ENCODE measurements around the gene MAF. TPM values are rescaled to one million over a fixed set of nuclear protein-coding genes. Genes with fewer than 3 reads are reported as not detected.

Gene MAF
- total RNA-seq, 1 donor from 2014 or later, result 14.5 TPM

DNA sequence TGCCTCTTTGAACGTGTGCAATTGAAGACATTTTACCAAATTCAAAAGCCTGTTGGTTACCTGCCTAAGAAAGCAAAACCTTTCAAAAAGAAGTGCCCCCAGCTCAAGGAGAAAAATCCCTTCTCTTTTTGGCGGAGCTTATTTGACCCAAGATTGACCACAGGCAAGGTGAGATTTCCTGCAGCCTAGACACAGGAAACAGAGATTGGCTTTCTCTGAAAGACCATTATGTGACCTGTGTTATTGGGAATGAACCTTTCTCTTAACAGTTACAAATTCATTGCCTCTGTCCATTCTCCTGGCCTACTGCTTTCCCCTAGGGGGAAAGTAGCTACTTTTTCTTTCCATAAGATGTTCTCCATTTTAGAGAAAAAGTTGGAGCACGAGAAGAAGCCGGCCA is 42.1 kb upstream of the MAF start:
- Mint-ChIP-seq H3K4me3 (ENCODE audit: unreplicated experiment) (no peak overlapping the region), H3K36me3 (ENCODE audit: low read depth) (no peaks in the 10 kb centered on the region), H3K27ac (ENCODE audit: unreplicated experiment) (no peak overlapping the region), H3K27me3 (ENCODE audit: low read depth) (no peaks in the 10 kb centered on the region), H3K9me3 (ENCODE audit: low read depth) (no peaks in the 10 kb centered on the region), H3K4me1 (ENCODE audit: low read depth) (peaks cover 14% of the 10 kb centered on the region)
- TF ChIP-seq, protein P1, sequence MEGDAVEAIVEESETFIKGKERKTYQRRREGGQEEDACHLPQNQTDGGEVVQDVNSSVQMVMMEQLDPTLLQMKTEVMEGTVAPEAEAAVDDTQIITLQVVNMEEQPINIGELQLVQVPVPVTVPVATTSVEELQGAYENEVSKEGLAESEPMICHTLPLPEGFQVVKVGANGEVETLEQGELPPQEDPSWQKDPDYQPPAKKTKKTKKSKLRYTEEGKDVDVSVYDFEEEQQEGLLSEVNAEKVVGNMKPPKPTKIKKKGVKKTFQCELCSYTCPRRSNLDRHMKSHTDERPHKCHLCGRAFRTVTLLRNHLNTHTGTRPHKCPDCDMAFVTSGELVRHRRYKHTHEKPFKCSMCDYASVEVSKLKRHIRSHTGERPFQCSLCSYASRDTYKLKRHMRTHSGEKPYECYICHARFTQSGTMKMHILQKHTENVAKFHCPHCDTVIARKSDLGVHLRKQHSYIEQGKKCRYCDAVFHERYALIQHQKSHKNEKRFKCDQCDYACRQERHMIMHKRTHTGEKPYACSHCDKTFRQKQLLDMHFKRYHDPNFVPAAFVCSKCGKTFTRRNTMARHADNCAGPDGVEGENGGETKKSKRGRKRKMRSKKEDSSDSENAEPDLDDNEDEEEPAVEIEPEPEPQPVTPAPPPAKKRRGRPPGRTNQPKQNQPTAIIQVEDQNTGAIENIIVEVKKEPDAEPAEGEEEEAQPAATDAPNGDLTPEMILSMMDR (IDR thresholded peaks at IDR 0.05), result no peak
- DNase-seq (ENCODE audit: low spot score), result no peak

DNA sequence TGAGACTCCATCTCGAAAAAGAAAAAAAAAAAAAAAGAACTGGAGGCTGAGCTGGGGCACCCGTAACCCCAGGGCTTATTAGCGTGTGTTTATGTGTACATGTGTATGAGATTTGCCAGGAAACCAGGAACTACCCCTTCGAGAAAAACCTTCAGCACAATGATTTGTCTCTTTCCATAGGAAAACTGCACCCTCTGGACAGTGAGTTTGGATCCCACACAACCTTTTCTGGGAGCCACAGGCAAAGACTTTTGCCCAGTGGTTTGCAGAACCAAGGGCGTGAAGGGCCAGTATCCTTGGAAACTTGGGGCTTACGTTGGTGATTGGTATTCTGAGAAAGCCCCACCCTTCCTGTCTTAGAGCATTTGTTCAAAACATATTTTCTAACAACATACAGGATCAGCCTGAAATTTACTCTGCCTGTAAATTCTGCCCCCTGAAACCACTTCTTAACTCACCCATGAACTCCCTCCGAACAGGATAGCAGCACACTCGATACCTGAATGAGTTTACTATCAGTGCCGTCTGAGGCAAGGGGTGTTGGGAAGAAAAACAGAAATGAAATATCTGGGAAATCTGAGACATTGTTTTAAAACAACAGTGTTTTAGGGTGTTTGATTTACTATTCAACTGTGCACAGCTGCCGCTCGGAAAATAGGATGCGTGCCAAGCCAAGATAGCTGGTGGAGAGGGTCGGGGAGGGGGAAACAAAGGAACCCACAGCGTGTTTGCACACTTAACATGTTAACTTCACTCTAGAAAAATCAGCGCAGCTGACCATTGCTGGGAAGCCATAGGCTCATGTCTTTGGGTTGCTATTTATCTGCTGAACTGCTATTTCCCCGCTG is 40.2 kb upstream of the MAF start:
- H3K9me3 Mint-ChIP-seq (ENCODE audit: low read depth), result no peaks in the 10 kb centered on the region

GRCh38 chr16:79639576-79640311 is 39.2 kb upstream of the MAF start:
- no peaks in the 10 kb centered on the region for H3K9me3 Mint-ChIP-seq (ENCODE audit: low read depth)

More for the DNA sequence above, 40.2 kb upstream of the MAF start:
- TF ChIP-seq, protein P1 (IDR thresholded peaks at IDR 0.05), result no peak
- no peak for DNase-seq (ENCODE audit: low spot score)
- Mint-ChIP-seq H3K4me3 (ENCODE audit: unreplicated experiment) (no peak overlapping the region), H3K36me3 (ENCODE audit: low read depth) (no peaks in the 10 kb centered on the region), H3K4me1 (ENCODE audit: low read depth) (peaks cover 14% of the 10 kb centered on the region), H3K27ac (ENCODE audit: unreplicated experiment) (no peak overlapping the region), H3K27me3 (ENCODE audit: low read depth) (no peaks in the 10 kb centered on the region)

DNA sequence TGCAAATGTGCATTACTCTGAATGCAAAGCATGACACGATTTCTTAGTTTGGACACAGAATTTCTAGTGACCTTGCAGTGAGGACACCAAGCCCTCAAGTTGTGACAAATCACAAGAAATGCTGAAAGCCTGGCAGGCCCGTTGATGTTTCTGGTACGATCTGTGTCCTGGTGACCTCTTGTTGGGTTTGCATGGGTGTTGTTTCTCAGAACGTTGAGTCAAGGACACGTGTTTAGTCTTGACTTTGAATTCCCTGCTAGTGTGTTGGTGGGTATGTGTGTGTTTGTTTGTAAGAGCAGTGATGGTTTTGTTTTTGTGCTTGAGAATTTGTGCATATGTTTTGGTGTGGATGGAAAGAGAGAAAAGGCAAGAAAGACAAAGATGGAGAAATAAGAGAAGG is 37.8 kb upstream of the MAF start:
- Mint-ChIP-seq H3K27ac (ENCODE audit: unreplicated experiment) (no peak overlapping the region), H3K4me3 (ENCODE audit: unreplicated experiment) (no peak overlapping the region), H3K4me1 (ENCODE audit: low read depth) (peaks cover 14% of the 10 kb centered on the region), H3K36me3 (ENCODE audit: low read depth) (no peaks in the 10 kb centered on the region), H3K27me3 (ENCODE audit: low read depth) (no peaks in the 10 kb centered on the region), H3K9me3 (ENCODE audit: low read depth) (no peaks in the 10 kb centered on the region)
- TF ChIP-seq, protein P1 (IDR thresholded peaks at IDR 0.05), result no peak
- no peak for DNase-seq (ENCODE audit: low spot score)

More at GRCh38 chr16:79639576-79640311, 39.2 kb upstream of the MAF start:
- Mint-ChIP-seq H3K4me3 (ENCODE audit: unreplicated experiment) (no peak overlapping the region), H3K4me1 (ENCODE audit: low read depth) (peaks cover 14% of the 10 kb centered on the region), H3K27me3 (ENCODE audit: low read depth) (no peaks in the 10 kb centered on the region), H3K27ac (ENCODE audit: unreplicated experiment) (no peak overlapping the region), H3K36me3 (ENCODE audit: low read depth) (no peaks in the 10 kb centered on the region)
- TF ChIP-seq, protein P1 (IDR thresholded peaks at IDR 0.05), result no peak
- DNase-seq (ENCODE audit: low spot score), result no peak

GRCh38 chr16:79635488-79635887 is 35.0 kb upstream of the MAF start:
- DNase-seq (ENCODE audit: low spot score), result no peak
- no peak overlapping the region for H3K27ac Mint-ChIP-seq (ENCODE audit: unreplicated experiment)
- H3K36me3 Mint-ChIP-seq (ENCODE audit: low read depth), result no peaks in the 10 kb centered on the region
- TF ChIP-seq, protein P1 (IDR thresholded peaks at IDR 0.05), result no peak
- H3K4me1 Mint-ChIP-seq (ENCODE audit: low read depth), result peaks cover 11% of the 10 kb centered on the region
- H3K4me3 Mint-ChIP-seq (ENCODE audit: unreplicated experiment), result no peak overlapping the region
- H3K9me3 Mint-ChIP-seq (ENCODE audit: low read depth), result no peaks in the 10 kb centered on the region
- no peaks in the 10 kb centered on the region for H3K27me3 Mint-ChIP-seq (ENCODE audit: low read depth)
